ENCODE measurements around the gene SLC39A11. TPM values are rescaled to one million over a fixed set of nuclear protein-coding genes. Genes with fewer than 3 reads are reported as not detected.
A peak's percentile ranks its signal among the peaks of the same experiment; 100 is the strongest.

The SLC39A11 gene
- total and polyA plus RNA-seq, 2 of the 13 experiments (the other 11 are each of a cell fraction or from before 2014, with no cell fraction given): 17.2 to 31.5 TPM

DNA sequence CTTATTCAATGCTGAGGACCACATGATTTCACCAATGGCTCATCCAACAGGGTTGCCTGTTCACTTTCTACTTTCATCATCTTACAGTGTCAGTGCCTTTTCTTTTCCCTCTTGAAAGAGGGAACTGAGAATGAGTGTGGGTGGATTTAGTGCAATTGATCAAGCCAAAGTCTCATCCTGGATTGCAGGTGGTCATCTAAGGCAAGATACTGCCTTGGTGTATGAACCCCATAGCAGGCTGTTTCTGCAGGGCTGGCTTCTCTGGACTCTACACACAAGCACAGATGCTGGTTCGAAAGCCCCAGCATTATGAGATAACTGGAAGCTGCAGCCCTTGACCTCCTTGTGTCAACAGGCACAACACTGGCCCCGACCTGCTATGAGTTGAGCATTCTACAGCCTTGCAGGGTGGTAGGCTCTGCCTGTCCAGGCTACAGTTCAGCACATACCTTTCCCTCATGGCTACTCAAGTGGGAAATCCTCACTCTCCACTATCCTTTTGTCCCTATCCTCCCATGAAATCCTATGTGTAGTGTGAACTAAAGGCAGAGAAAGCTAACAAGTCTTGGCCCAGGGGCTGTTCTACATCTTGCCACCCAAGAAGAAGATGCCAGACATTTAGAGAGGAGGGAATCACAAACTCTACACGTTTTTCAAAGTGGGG is 358.7 kb downstream of the SLC39A11 start:
- Histone ChIP-seq H3K4me1 (ENCODE audit: insufficient read depth, low read length) (peaks cover 19% of the 10 kb centered on the region), H3K4me3 (replicated peaks in 1 of 3; ENCODE audit: insufficient read depth in 1 of 3, low read depth in 2 of 3, low read length in 3 of 3) (no peak overlapping the region), H3K27me3 (ENCODE audit: control insufficient read depth in 1 of 2, insufficient read depth in 2 of 2, low read length in 2 of 2) (no peaks in the 10 kb centered on the region), H3K27ac (ENCODE audit: extremely low read length, insufficient read depth, low read length) (no peak overlapping the region), H3K36me3 (replicated peaks in 1 of 2; ENCODE audit: control insufficient read depth in 1 of 2, insufficient read depth in 2 of 2, low read length in 2 of 2) (no peaks in the 10 kb centered on the region; a peak in 1 of 5 replicates), H3K79me2 (ENCODE audit: insufficient read depth, low read length) (no peaks in the 10 kb centered on the region), H4K20me1 (ENCODE audit: insufficient read depth, low read length) (no peaks in the 10 kb centered on the region), H3K9me3 (ENCODE audit: low read length) (no peaks in the 10 kb centered on the region), H2AFZ (ENCODE audit: low read length) (no peak overlapping the region), H3K9ac (ENCODE audit: insufficient read depth, low read depth, low read length) (no peak overlapping the region), H3K4me2 (ENCODE audit: low read depth, low read length) (no peak overlapping the region)
- in situ Hi-C loops (cut with HindIII; ENCODE audit: extremely low pct_ligation_motif_present, low pct_unique_long_range_greater_than_20kb): loop anchor here (10.0 kb wide), 1 partner anchor 241 kb away; no protein-coding TSS in a partner anchor
- 10% methylated on average over 3 of the region's 3 CpGs for WGBS (ENCODE audit: low lambda C conversion rate)
- ChIA-PET POLR2A (no interaction called here), CTCF (ENCODE audit: low intra/inter-chr PET ratio, low total read pairs) (no interaction called here)
- FAIRE-seq (peak; percentile 63), DNase-seq (ENCODE audit: low spot score) (peak; percentile 66), ATAC-seq (peak; percentile 97)
- no TSS peak for BruUV-seq (replicated peaks)
- intact Hi-C loops (cut with micrococcal nuclease; ENCODE audit: unreplicated experiment): loop anchor here (2.0 kb wide), 1 partner anchor 55 kb away; no protein-coding TSS in a partner anchor
- TF ChIP-seq, protein P1, sequence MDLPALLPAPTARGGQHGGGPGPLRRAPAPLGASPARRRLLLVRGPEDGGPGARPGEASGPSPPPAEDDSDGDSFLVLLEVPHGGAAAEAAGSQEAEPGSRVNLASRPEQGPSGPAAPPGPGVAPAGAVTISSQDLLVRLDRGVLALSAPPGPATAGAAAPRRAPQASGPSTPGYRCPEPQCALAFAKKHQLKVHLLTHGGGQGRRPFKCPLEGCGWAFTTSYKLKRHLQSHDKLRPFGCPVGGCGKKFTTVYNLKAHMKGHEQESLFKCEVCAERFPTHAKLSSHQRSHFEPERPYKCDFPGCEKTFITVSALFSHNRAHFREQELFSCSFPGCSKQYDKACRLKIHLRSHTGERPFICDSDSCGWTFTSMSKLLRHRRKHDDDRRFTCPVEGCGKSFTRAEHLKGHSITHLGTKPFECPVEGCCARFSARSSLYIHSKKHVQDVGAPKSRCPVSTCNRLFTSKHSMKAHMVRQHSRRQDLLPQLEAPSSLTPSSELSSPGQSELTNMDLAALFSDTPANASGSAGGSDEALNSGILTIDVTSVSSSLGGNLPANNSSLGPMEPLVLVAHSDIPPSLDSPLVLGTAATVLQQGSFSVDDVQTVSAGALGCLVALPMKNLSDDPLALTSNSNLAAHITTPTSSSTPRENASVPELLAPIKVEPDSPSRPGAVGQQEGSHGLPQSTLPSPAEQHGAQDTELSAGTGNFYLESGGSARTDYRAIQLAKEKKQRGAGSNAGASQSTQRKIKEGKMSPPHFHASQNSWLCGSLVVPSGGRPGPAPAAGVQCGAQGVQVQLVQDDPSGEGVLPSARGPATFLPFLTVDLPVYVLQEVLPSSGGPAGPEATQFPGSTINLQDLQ (CRISPR knock-in tag; IDR thresholded peaks at IDR 0.05): no peak
- TF ChIP-seq ZNF780A (CRISPR knock-in tag; IDR thresholded peaks at IDR 0.05) (no peak), ZNF720 (CRISPR knock-in tag; IDR thresholded peaks at IDR 0.05) (no peak), RXRB (CRISPR knock-in tag; IDR thresholded peaks at IDR 0.05; ENCODE audit: borderline replicate concordance) (peak; percentile 70; the same call in 1 of the 2 replicates), ISL2 (CRISPR knock-in tag; IDR thresholded peaks at IDR 0.05) (no peak), NAIF1 (CRISPR knock-in tag; IDR thresholded peaks at IDR 0.05; ENCODE audit: borderline replicate concordance) (no peak), ZFAT (CRISPR knock-in tag; conservative IDR thresholded peaks at IDR 0.05) (no peak), ZNF292 (CRISPR knock-in tag; IDR thresholded peaks at IDR 0.05; ENCODE audit: borderline replicate concordance, low read depth) (peak; percentile 79; the same call in 1 of the 2 replicates), ZNF747 (CRISPR knock-in tag; IDR thresholded peaks at IDR 0.05; ENCODE audit: borderline replicate concordance) (no peak), TBP (CRISPR knock-in tag; IDR thresholded peaks at IDR 0.05) (no peak), CENPT (CRISPR knock-in tag; IDR thresholded peaks at IDR 0.05; ENCODE audit: low read depth) (no peak)
- TF ChIP-seq, protein P2, sequence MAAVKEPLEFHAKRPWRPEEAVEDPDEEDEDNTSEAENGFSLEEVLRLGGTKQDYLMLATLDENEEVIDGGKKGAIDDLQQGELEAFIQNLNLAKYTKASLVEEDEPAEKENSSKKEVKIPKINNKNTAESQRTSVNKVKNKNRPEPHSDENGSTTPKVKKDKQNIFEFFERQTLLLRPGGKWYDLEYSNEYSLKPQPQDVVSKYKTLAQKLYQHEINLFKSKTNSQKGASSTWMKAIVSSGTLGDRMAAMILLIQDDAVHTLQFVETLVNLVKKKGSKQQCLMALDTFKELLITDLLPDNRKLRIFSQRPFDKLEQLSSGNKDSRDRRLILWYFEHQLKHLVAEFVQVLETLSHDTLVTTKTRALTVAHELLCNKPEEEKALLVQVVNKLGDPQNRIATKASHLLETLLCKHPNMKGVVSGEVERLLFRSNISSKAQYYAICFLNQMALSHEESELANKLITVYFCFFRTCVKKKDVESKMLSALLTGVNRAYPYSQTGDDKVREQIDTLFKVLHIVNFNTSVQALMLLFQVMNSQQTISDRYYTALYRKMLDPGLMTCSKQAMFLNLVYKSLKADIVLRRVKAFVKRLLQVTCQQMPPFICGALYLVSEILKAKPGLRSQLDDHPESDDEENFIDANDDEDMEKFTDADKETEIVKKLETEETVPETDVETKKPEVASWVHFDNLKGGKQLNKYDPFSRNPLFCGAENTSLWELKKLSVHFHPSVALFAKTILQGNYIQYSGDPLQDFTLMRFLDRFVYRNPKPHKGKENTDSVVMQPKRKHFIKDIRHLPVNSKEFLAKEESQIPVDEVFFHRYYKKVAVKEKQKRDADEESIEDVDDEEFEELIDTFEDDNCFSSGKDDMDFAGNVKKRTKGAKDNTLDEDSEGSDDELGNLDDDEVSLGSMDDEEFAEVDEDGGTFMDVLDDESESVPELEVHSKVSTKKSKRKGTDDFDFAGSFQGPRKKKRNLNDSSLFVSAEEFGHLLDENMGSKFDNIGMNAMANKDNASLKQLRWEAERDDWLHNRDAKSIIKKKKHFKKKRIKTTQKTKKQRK (IDR thresholded peaks at IDR 0.05; ENCODE audit: low read length): no peak
- TF ChIP-seq, protein P3, sequence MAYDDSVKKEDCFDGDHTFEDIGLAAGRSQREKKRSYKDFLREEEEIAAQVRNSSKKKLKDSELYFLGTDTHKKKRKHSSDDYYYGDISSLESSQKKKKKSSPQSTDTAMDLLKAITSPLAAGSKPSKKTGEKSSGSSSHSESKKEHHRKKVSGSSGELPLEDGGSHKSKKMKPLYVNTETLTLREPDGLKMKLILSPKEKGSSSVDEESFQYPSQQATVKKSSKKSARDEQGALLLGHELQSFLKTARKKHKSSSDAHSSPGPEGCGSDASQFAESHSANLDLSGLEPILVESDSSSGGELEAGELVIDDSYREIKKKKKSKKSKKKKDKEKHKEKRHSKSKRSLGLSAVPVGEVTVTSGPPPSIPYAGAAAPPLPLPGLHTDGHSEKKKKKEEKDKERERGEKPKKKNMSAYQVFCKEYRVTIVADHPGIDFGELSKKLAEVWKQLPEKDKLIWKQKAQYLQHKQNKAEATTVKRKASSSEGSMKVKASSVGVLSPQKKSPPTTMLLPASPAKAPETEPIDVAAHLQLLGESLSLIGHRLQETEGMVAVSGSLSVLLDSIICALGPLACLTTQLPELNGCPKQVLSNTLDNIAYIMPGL (CRISPR knock-in tag; IDR thresholded peaks at IDR 0.05; ENCODE audit: borderline replicate concordance in 1 of 2, low read depth in 1 of 2): no peak

Data from HepG2 (cell line).